ENCODE measurements around the gene KDM2B. TPM values are rescaled to one million over a fixed set of nuclear protein-coding genes. Genes with fewer than 3 reads are reported as not detected.

Gene KDM2B
- total and polyA plus RNA-seq, 10 of the 15 experiments (the other 5 are each of a cell fraction or from before 2014, with no cell fraction given), result 13.6 to 124 (median 40.4) TPM

- TF ChIP-seq CUX1 (IDR thresholded peaks at IDR 0.05; ENCODE audit: insufficient replicate concordance, low read depth, low read length) (no peak), ZNF207 (IDR thresholded peaks at IDR 0.05; ENCODE audit: borderline replicate concordance) (no peak), GABPA (IDR thresholded peaks at IDR 0.05; ENCODE audit: low read depth) (0 out of 2 replicates have a peak, but pooled peaks have one; percentile 11), MEF2A (IDR thresholded peaks at IDR 0.05; ENCODE audit: insufficient read depth, low read depth, low read length) (0 out of 2 replicates have a peak, but pooled peaks have one; percentile 35), IKZF2 (IDR thresholded peaks at IDR 0.05) (peak in 1 of 2 experiments; percentile 11; a peak in 1 of 4 replicates), TCF12 (IDR thresholded peaks at IDR 0.05; ENCODE audit: low read depth, low read length) (peak; percentile 74; the same call in 1 of the 2 replicates), POU2F2 (IDR thresholded peaks at IDR 0.05; ENCODE audit: borderline replicate concordance, low read depth, low read length) (no peak), RFX5 (IDR thresholded peaks at IDR 0.05; ENCODE audit: low read depth, low read length) (0 out of 2 replicates have a peak, but pooled peaks have one; percentile 22), SMARCA5 (IDR thresholded peaks at IDR 0.05) (peak; percentile 49), RELB (IDR thresholded peaks at IDR 0.05; ENCODE audit: low read depth) (0 out of 2 replicates have a peak, but pooled peaks have one; percentile 41), GATAD2B (conservative IDR thresholded peaks at IDR 0.05; ENCODE audit: low read depth) (peak; percentile 59), CBFB (IDR thresholded peaks at IDR 0.05; ENCODE audit: low read depth) (no peak), SREBF1 (IDR thresholded peaks at IDR 0.05; ENCODE audit: low read length) (no peak), EP300 (IDR thresholded peaks at IDR 0.05; ENCODE audit: borderline replicate concordance in 1 of 2, control insufficient read depth in 1 of 2, low read depth in 2 of 2, low read length in 2 of 2) (peak in 1 of 2 experiments; percentile 62; a peak in 1 of 4 replicates), SP1 (IDR thresholded peaks at IDR 0.05; ENCODE audit: low read depth, low read length) (peak; percentile 43)
- TF ChIP-seq, protein P1, sequence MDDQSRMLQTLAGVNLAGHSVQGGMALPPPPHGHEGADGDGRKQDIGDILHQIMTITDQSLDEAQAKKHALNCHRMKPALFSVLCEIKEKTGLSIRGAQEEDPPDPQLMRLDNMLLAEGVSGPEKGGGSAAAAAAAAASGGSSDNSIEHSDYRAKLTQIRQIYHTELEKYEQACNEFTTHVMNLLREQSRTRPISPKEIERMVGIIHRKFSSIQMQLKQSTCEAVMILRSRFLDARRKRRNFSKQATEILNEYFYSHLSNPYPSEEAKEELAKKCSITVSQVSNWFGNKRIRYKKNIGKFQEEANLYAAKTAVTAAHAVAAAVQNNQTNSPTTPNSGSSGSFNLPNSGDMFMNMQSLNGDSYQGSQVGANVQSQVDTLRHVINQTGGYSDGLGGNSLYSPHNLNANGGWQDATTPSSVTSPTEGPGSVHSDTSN (IDR thresholded peaks at IDR 0.05; ENCODE audit: insufficient replicate concordance, low read depth, low read length), result peak; percentile 18
- TF ChIP-seq, protein P2, sequence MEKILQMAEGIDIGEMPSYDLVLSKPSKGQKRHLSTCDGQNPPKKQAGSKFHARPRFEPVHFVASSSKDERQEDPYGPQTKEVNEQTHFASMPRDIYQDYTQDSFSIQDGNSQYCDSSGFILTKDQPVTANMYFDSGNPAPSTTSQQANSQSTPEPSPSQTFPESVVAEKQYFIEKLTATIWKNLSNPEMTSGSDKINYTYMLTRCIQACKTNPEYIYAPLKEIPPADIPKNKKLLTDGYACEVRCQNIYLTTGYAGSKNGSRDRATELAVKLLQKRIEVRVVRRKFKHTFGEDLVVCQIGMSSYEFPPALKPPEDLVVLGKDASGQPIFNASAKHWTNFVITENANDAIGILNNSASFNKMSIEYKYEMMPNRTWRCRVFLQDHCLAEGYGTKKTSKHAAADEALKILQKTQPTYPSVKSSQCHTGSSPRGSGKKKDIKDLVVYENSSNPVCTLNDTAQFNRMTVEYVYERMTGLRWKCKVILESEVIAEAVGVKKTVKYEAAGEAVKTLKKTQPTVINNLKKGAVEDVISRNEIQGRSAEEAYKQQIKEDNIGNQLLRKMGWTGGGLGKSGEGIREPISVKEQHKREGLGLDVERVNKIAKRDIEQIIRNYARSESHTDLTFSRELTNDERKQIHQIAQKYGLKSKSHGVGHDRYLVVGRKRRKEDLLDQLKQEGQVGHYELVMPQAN (conservative IDR thresholded peaks at IDR 0.05), result peak; percentile 24; the same call in 1 of the 2 replicates
Observed at GRCh38 chr12:121590476-121591143, 9.8 kb upstream of the KDM2B start (continued).

Measured in GM12878 (cell line).